Measurements from ENCODE around the gene KIF12.

The KIF12 gene

DNA sequence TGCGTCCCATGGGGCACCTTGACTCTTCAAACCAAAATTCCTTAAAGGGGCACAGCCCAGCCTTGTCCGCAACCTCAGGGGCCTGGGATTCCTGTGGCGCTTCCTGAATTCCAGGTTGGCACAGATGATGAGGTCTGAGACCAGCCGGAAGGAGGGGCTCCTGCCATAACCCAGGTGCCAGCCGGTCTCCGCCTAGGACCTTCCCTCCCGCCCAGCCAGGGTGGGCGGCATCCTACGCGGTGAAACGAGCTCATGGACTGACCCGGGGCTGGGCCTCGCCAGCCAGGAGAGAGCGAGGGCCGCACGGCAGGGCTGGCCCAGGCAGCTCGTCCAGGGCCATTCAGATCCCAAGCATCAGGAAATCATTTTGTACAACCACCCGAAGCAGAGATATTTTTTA lies 44.0 kb downstream of the KIF12 start:
- no peaks in the 10 kb centered on the region for H3K4me1 ChIP-seq (ENCODE audit: insufficient read depth, low read length)
- DNase-seq (no peak), ATAC-seq (ENCODE audit: insufficient read depth, low read depth) (no peak)
- H3K27me3 ChIP-seq (ENCODE audit: insufficient read depth, low read length, poor library complexity): no peaks in the 10 kb centered on the region
- no peaks in the 10 kb centered on the region for H3K36me3 ChIP-seq (ENCODE audit: insufficient read depth, low read length)
- no peaks in the 10 kb centered on the region for H3K9me3 ChIP-seq (ENCODE audit: insufficient read depth, low read length, severe bottlenecking)
- H3K9ac ChIP-seq (ENCODE audit: low read depth, low read length): no peak overlapping the region
- TF ChIP-seq CTCF (IDR thresholded peaks at IDR 0.05; ENCODE audit: borderline replicate concordance, extremely low read depth, low read length, poor library complexity, severe bottlenecking): no peak
- TF ChIP-seq EZH2 (IDR thresholded peaks at IDR 0.05; ENCODE audit: borderline replicate concordance, low read depth, low read length, severe bottlenecking): no peak
- H4K20me1 ChIP-seq (ENCODE audit: insufficient read depth, low read length): no peaks in the 10 kb centered on the region
- H3K4me2 ChIP-seq (ENCODE audit: insufficient read depth, low read length): no peak overlapping the region
- H3K4me3 ChIP-seq (ENCODE audit: low read depth in 1 of 2, low read length in 2 of 2): no peak overlapping the region
- no peak overlapping the region for H3K27ac ChIP-seq (ENCODE audit: low read length)
- no peaks in the 10 kb centered on the region for H3K79me2 ChIP-seq (ENCODE audit: insufficient read depth, low read length)
- no peak overlapping the region for H2AFZ ChIP-seq (ENCODE audit: low read depth, low read length)

GRCh38 chr9:114054191-114054690 lies 44.9 kb downstream of the KIF12 start:
- H3K27ac ChIP-seq (ENCODE audit: low read length): no peak overlapping the region

DNA sequence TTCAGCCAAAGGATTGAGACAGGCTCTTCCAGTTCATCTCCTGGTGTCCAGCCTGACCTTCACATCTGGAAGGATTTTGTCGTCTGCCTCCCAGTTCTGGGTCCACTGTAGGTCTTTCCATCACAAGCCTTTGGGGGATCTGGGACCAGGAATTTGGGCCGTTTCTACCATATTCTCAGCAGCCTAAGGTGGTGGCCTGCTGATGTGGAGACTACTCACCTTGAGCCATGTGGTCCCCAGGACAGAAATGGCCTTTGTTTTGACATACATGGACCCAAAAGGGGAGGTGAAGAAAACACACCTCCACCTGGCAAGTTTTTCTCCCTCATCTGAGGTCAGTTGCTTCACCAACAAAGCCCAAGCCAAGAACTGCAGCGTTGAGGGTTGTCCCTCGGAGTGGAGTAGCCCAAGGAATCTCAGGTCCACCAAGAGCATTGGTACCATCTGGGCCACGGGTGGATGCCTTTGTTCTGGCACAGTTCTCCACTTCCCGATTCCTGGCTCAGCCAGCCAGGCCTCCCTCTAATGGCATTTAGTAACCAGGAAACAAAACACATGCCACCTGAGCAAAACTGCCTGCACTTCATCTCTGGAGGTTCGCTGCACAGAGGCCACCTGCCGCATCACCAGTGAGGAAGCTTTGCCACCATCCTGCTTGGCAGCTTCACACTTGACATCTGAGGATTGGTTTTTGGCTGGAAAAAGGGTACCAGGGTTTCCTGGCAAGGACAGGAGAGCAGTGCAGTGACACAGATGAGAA lies 45.7 kb downstream of the KIF12 start:
- Histone ChIP-seq H3K27me3 (ENCODE audit: insufficient read depth, low read length, poor library complexity) (no peaks in the 10 kb centered on the region), H4K20me1 (ENCODE audit: insufficient read depth, low read length) (no peaks in the 10 kb centered on the region), H3K4me3 (ENCODE audit: low read depth in 1 of 2, low read length in 2 of 2) (no peak overlapping the region), H3K9ac (ENCODE audit: low read depth, low read length) (no peak overlapping the region), H3K36me3 (ENCODE audit: insufficient read depth, low read length) (no peaks in the 10 kb centered on the region), H3K79me2 (ENCODE audit: insufficient read depth, low read length) (no peaks in the 10 kb centered on the region), H2AFZ (ENCODE audit: low read depth, low read length) (no peak overlapping the region), H3K9me3 (ENCODE audit: insufficient read depth, low read length, severe bottlenecking) (no peaks in the 10 kb centered on the region), H3K4me2 (ENCODE audit: insufficient read depth, low read length) (no peak overlapping the region), H3K27ac (ENCODE audit: low read length) (no peak overlapping the region), H3K4me1 (ENCODE audit: insufficient read depth, low read length) (no peaks in the 10 kb centered on the region)
- TF ChIP-seq CTCF (IDR thresholded peaks at IDR 0.05; ENCODE audit: borderline replicate concordance, extremely low read depth, low read length, poor library complexity, severe bottlenecking): no peak
- TF ChIP-seq EZH2 (IDR thresholded peaks at IDR 0.05; ENCODE audit: borderline replicate concordance, low read depth, low read length, severe bottlenecking): no peak
- DNase-seq: no peak
- no peak for ATAC-seq (ENCODE audit: insufficient read depth, low read depth)

More at GRCh38 chr9:114054191-114054690, 44.9 kb downstream of the KIF12 start:
- no peak overlapping the region for H3K4me3 ChIP-seq (ENCODE audit: low read depth in 1 of 2, low read length in 2 of 2)
- H3K9ac ChIP-seq (ENCODE audit: low read depth, low read length): no peak overlapping the region
- H3K36me3 ChIP-seq (ENCODE audit: insufficient read depth, low read length): no peaks in the 10 kb centered on the region
- no peaks in the 10 kb centered on the region for H3K9me3 ChIP-seq (ENCODE audit: insufficient read depth, low read length, severe bottlenecking)
- H3K27me3 ChIP-seq (ENCODE audit: insufficient read depth, low read length, poor library complexity): no peaks in the 10 kb centered on the region
- no peaks in the 10 kb centered on the region for H3K4me1 ChIP-seq (ENCODE audit: insufficient read depth, low read length)
- no peak for DNase-seq
- H4K20me1 ChIP-seq (ENCODE audit: insufficient read depth, low read length): no peaks in the 10 kb centered on the region
- no peak for ATAC-seq (ENCODE audit: insufficient read depth, low read depth)
- no peak overlapping the region for H2AFZ ChIP-seq (ENCODE audit: low read depth, low read length)
- no peak overlapping the region for H3K4me2 ChIP-seq (ENCODE audit: insufficient read depth, low read length)
- no peaks in the 10 kb centered on the region for H3K79me2 ChIP-seq (ENCODE audit: insufficient read depth, low read length)
- TF ChIP-seq EZH2 (IDR thresholded peaks at IDR 0.05; ENCODE audit: borderline replicate concordance, low read depth, low read length, severe bottlenecking) (no peak), CTCF (IDR thresholded peaks at IDR 0.05; ENCODE audit: borderline replicate concordance, extremely low read depth, low read length, poor library complexity, severe bottlenecking) (no peak)
